NCI-H2196 treated with DMSO at 0.1 percent for 48 hours (cell line): ENCODE measurements around the gene ZNF181.

ENCODE experiments used
- DNase-seq: peaks from one replicate; lab custom pipeline; 2025; ENCODE audit not compliant: unreplicated experiment; lab: John Stamatoyannopoulos, UW

Gene ZNF181

DNA sequence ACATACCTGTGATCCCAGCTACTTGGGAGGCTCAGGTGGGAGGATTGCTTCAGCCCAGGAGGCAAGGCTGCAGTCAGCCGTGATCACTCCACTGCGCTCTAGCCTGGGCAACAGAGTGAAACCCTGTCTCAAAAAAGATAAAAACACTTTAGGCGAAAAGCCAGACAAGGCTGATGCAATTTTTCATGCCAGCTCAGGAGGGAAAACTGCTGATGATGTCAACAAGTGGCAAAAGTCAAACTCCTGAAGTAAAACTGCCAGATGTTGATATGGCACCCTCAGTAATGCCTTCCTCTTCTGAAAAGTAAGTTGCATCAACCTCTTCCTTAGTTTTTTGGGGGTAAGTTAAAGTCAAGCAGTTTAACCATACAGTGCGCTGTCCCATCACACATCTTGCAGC is 23.4 kb downstream of the ZNF181 start:
- DNase-seq: no peak

DNA sequence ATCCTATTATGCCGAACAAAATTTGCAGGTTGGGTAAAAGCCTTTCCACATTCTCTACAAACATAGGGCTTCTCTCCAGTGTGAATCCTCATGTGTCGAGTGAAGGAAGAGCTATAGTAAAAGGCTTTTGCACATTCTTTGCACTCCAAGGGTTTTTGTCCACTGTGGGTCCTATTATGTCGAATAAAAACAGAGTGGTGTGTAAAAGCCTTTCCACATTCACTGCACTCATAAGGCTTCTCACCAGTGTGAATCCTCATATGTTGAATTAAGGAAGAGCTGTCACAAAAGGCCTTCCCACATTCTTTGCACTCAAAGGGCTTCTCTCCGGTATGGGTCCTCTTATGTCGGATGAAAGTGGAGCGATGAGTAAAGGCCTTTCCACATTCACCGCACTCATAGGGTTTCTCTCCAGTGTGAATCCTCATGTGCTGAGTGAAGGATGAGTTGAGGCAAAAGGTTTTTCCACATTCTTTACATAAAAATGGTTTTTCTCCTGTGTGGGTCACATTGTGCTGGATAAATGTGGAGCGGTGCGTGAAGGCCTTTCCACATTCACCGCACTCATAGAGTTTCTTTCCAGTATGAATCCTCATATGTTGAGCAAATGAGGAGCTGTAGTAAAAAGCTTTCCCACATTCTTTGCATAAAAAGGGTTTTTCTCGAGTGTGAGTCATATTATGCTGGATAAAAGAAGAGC is 25.3 kb downstream of the ZNF181 start:
- no peak for DNase-seq

DNA sequence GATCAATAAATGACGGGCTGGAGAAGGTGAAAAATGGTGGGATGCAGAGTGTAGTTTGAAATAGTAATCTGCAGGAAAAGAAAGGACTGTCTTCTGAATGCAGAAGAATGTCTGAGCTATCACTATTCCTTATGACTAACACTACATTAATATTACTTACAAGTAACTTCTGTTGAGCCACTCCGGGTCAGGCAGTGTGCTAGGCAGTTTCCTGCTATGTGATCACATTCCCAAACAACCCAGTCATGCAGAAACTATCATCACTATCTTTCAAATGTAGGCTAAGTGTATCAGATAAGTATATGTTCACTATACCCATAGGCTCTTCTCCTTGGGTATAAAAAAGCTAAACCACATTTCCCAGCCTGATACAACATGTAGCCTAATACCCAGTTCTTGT is 32.3 kb downstream of the ZNF181 start:
- DNase-seq: no peak

DNA sequence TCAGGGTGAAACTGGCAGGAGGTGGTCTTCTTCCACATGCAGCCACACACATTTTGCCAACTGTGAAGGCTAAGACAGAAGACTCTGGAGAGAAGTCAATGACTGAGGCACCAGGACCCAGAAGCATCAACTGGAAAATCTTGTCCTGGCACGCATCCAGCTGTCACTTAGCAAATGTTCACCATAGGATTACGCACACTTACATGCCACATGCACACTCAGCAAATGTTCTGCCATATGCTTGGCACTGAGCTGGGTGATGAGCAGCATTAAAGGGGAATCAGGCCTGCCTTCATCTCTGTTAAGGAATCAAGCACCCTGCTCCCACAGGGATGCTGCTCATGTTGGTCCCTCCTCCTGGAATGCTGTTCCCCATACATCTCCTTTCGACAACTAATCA is 33.9 kb downstream of the ZNF181 start:
- DNase-seq: no peak

DNA sequence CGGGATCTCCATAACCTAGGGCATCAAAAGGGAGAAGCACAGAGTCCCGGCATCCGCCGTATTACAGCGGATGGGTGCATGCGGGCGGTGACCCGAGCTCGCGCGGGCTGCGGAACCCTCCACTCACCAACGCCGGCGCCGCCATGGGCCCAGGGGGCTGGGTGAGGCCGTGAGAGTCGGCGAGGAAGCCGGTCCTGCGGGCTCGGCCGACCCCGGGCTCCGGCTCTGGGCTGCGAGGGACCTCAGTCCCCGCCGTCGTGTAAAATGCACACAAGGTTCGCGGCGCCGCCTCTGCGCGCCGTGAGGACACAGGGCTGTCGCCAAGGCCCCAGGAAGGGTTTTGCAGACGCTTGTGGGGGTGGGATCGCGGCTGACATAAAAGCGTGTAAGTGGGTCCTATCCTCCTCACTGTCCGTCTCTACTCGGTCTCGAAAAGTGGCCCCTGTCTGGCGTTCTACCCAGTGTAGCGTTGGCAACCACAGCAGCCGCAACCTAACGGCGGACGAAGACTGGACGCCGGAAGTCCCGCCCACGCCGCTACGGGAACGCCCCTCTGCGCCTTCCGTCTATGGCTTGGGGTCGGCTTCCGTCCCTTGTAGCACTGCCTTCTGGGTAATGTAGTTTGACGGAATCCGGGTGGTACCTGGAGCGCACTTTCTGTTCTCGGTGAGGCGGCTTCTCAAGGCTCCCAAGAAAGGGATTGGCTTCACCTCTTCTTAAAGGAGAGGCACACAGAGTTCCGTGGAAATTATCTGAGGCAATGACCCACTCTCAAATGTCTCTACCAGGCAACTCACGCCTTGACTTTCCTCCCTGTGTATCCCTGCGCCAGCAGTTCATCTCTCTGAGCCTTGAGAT is 38.9 kb downstream of the ZNF181 start, which contains the start of gene ZNF599:
Gene ZNF599, minus strand, starts transcription at position 519 of the 858 bp plus-strand sequence. Its CDS starts 374 bp downstream, at position 145.
- peak; percentile 89 for DNase-seq

DNA sequence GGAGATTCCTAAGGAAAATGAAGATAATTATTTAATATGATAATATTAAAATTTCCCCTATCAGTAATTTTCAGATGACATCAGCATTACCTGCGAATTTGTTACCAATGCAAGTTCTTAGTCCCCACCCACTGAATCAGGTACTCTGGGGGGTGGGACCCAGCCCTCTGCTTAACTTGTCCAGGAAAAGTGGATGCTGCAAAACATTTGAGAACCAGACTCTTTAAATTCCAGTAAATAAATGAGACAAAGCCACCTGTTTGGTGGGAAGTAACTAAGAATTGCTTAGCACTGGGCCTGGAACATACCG is 39.5 kb downstream of the ZNF181 start:
- no peak for DNase-seq

DNA sequence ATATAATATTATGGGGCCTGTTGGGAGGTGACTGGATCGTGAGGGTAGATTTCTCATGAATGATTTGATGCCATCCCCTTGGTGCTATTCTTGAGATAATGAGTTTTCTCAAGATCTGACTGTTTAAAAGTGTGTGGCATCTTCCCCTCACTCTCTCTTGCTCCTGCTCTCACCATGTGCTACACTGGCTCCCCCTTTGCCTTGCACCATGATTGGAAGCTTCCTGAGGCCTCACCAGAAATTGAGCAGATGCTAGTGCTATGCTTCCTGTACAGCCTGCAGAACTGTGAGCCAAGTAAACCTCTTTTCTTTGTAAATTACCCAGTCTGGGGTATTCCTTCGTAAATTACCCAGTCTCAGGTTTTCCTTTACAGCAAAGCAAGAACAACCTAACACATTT is 40.8 kb downstream of the ZNF181 start:
- no peak for DNase-seq

DNA sequence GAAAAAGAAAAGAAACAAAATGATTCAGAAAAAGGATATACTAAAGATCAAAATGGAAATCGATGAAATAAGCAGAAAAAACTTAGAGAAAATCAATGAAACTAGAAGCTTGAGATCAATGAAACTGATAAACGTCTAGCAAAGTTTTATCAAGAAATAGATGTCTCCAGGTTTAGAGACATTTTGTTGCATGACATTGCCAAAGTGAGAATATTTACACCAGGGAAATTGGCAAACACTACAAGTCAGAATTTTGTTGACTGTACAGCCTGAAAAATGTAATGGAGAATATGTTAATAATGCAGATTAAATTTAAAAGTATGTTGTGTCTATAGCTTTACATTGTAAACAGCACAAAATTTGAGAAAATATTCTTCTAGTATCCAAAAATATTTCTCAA is 44.3 kb downstream of the ZNF181 start:
- DNase-seq: no peak

DNA sequence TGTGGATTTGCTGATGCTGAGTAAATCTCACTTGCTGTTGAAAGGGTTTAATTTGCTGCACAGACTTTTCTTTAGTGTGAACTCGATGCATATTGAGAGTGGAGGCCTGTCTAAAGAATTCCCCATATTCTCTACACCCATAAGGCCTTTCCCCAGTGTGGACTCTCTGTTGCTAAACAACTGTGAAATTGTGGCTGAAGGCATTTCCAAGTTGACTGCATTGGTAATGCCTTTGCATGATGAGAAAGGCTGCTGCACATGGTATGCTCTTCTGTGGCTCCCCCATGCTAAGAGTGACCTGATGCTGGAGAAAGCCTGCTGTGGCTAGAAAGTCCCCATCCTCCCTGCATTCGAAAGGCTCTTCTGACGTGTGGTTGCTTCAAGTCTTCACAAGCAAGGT is 45.6 kb downstream of the ZNF181 start:
- no peak for DNase-seq

DNA sequence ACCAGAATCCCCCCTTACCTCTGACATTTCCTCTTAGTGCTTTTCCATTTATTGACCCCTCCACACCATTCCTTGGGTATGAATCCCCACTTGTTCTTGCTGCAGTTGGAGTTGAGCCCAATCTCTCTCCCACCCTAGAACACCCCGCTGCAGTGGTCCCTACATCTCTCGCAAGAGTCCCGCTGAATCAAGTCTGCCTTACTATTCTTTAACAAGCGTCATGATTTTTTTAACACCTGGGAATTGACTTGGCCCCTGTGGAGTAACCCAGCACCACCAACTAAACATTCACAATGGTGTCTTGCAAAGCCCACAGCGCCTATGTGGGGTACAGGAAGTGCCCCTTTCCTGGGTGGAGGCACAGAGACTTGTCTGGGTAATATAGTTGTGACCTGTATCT is 52.2 kb downstream of the ZNF181 start:
- DNase-seq: no peak

DNA sequence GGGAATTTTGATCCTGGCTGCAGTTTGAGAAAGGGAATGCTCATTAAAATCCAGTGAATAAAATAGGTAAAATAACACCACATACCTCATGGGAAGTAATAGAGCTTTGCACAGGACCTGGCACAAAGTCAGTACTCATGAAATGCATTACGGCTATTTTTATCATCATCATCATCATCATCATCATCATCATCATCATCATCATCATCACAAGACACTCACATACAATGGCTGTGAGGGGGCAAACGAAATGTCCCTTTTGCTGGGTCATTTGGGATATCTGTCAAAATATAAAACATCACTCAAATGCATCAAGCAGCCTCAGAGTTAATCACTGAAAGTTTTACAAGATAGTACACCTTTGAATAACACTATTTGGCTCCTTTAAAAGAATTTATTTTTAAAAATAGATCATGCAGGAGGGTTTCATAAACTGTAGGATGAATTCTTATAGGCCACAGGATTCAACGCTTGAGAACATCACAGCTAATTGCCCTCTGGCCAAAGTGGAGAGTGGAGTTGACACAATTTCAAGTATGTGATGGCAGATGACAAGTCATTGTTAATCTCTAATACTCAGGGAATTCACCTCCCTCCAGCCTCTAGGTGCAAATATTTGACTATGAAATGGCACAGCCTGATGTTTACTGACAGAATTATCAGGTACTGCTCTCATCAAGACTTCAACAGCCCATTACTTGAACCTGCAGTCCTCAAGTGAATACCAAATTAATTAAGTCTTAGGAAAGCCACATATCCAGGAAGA is 53.2 kb downstream of the ZNF181 start:
- DNase-seq: no peak

DNA sequence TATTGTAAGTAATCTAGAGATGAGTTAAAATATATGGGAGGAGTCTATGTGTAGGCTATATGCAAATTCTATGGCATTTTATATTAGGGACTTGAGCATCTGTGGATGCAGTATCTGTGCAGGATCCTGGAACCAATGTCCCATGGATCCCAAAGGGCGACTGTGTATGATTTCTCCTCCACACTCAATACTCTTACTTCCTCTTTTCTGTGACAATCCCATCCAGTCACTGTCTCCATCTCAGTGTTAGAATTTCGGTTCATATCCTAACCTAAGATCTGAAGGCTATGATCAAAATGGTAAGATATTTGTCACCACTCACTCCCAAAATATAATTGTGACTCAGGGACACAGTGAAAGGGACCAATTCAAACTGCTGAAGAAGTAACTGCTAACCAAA is 54.0 kb downstream of the ZNF181 start:
- no peak for DNase-seq

DNA sequence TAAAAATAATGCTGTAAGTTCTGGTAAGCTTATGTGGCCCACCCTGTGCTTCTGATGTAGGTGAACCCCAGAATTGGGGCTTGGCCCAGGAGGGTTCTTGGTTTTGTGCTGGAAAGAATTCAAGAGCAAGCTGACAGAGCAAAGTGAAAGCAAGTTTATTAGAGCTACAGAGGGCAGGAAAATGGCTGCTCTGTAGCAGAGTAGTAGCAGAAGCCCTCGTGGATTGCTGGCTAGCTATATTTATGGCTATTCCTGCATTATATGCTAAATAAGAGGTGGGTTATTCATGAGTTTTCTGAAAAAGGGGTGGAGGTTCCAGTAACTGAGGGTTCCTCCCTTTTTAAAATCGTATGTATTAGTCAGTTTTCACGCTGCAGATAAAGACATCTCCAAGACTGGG is 59.5 kb downstream of the ZNF181 start:
- DNase-seq: no peak

DNA sequence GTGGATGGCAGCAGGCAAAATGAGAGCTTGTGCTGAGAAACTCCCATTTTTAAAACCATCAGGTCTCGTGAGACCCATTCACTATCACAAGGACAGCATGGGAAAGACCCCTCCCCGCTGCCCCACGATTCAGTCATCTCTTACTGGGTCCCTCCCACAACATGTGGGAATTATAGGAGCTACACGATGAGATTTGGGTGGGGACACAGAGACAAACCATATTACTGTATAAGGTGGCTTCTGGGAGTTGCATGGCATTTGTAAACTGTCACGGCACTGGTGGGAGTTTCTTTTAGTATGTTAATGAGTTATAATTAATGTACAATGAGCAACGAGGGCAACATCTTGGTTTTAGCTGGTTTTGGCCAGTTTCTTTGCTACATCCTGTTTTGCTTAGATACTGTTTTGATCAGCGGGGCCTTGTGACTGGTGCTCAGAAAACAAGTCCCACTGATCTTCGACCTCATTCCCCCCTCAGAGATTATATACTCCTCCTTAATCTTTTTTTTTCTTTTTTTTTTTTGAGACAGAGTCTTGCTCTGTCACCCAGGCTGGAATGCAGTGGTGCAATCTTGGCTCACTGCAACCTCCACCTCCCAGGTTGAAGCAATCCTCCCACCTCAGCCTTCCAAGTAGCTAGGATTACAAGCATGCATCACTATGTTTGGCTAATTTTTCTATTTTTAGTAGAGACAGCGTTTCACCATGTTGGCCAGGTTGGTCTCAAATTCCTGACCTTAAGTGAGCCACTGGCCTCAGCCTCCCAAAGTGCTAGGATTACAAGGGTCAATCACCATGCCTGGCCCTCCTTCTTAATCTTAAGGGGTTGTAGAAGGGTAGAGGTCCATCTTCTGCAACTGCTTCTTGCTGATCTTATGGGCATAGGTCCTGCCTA is 60.3 kb downstream of the ZNF181 start:
- DNase-seq: no peak
